Measurements from ENCODE around the gene CAMK2B.

The CAMK2B gene

DNA sequence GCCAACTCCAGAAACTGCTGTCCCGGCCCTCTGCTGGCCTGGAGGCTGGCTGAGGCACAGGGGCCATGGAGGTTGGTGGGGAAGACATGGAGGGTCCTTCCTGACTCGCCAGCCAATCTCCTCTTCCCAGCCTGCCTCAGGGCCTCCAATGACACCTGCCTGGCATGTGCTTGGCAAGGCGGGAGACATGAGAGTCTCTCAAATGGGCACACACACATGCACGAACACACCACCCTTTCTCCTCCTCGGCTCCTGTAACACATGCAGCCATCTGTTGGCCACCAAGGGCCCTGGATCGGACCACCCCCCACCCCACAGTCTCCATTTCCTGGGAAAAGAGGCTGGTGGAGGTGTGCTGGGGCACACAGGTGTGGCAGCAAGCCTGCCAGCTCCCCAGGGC lies 68.2 kb downstream of the CAMK2B start:
- no peak overlapping the region for H3K4me3 Mint-ChIP-seq
- no peaks in the 10 kb centered on the region for H3K9me3 Mint-ChIP-seq (ENCODE audit: low read depth)
- H3K4me1 Mint-ChIP-seq (ENCODE audit: low read depth) = peaks cover 31% of the 10 kb centered on the region
- H3K27me3 Mint-ChIP-seq = no peaks in the 10 kb centered on the region
- peak overlapping the region; percentile 94 for H3K27ac Mint-ChIP-seq
- no peaks in the 10 kb centered on the region for H3K36me3 Mint-ChIP-seq

DNA sequence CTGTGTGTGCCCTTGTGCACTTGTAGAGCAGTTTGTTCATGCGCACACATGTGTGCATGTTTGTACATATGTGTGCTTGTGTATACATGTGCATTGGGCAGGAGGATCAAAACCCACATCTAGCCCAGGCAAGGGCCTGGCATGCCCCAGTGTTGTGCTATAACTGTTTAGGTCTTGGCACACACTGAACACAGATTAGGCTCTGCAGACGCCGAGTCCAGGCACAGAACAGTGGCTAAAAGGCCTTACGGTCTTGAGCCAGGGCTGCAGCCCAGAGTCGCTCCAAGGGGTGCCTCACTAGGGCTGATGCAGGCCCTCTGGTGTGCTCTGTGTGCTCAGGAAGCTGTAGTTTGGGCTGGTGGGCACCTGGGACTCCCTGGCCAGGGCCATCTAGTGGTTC lies 68.9 kb downstream of the CAMK2B start:
- peaks cover 31% of the 10 kb centered on the region for H3K4me1 Mint-ChIP-seq (ENCODE audit: low read depth)
- no peaks in the 10 kb centered on the region for H3K27me3 Mint-ChIP-seq
- no peaks in the 10 kb centered on the region for H3K9me3 Mint-ChIP-seq (ENCODE audit: low read depth)
- H3K4me3 Mint-ChIP-seq = no peak overlapping the region
- no peaks in the 10 kb centered on the region for H3K36me3 Mint-ChIP-seq
- H3K27ac Mint-ChIP-seq = peak overlapping the region; percentile 94

DNA sequence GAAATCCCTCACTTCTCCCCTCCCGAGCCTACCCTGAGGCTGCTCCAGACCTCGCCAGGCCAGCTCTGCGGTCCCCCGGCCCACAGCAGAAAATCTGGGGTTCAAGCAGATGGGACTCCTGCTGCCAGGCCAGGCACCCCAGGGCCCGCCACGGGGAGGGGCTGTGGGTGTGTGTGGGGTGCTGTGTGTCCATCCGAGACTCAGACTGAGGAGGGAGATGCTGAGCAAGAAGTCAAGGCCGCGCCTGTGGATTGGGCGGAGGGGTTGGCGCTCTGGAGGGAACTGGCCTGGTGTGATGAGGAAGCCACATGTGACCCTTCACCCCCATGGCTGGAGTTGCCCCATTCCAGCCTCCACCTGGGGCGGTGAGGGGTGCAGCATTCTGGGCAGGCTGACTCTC lies 73.5 kb downstream of the CAMK2B start:
- Mint-ChIP-seq H3K27ac (no peak overlapping the region), H3K4me1 (ENCODE audit: low read depth) (no peaks in the 10 kb centered on the region), H3K4me3 (no peak overlapping the region), H3K9me3 (ENCODE audit: low read depth) (no peaks in the 10 kb centered on the region), H3K27me3 (no peaks in the 10 kb centered on the region), H3K36me3 (no peaks in the 10 kb centered on the region)

- H3K4me3 Mint-ChIP-seq = no peak overlapping the region
- H3K4me1 Mint-ChIP-seq (ENCODE audit: low read depth) = no peaks in the 10 kb centered on the region
- no peaks in the 10 kb centered on the region for H3K36me3 Mint-ChIP-seq
- no peaks in the 10 kb centered on the region for H3K27me3 Mint-ChIP-seq
- H3K27ac Mint-ChIP-seq = no peak overlapping the region
- H3K9me3 Mint-ChIP-seq (ENCODE audit: low read depth) = no peaks in the 10 kb centered on the region
Measured at GRCh38 chr7:44251269-44251668, 74.1 kb downstream of the CAMK2B start.

- H3K4me1 Mint-ChIP-seq (ENCODE audit: low read depth) = no peaks in the 10 kb centered on the region
- H3K9me3 Mint-ChIP-seq (ENCODE audit: low read depth) = no peaks in the 10 kb centered on the region
- H3K27ac Mint-ChIP-seq = no peak overlapping the region
- H3K4me3 Mint-ChIP-seq = no peak overlapping the region
- no peaks in the 10 kb centered on the region for H3K36me3 Mint-ChIP-seq
- H3K27me3 Mint-ChIP-seq = no peaks in the 10 kb centered on the region
Measured at GRCh38 chr7:44249639-44250234, 75.7 kb downstream of the CAMK2B start.

DNA sequence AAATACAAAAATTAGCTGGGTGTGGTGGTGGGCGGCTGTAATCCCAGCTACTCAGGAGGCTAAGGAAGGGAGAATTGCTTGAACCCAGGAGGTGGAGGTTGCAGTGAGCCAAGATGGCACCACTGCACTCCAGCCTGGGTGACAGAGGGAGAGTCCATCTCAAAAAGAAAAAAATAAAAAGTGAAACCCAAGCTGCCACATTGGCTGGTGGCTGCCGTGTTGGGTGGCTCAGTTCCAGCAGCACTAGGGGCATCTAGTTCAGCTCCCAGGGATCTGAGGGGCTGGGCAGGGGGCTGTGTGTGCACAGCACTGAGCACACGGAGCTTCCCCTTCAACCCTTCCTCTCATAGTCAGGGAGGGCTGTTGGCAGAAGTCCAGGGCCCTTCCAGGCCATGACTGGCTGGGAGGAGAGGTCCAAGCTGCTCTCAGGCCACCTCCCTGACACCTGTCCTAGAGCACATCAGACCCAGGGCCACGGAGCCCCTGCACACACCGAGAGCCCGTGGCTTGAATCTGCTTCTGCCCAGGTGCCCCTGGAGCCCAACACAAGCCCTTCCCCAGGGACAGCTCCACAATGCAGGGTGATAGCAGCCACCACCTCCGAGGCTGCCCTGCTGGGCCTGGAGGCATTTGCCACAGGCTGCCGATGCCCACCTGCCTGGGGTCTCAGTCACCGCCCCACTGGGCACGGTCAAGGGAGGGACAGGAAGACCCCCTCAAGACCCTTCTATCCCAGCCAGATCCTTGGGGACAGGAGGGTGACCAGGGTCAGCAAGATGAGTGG lies 77.3 kb downstream of the CAMK2B start:
- no peaks in the 10 kb centered on the region for H3K27me3 Mint-ChIP-seq
- no peaks in the 10 kb centered on the region for H3K36me3 Mint-ChIP-seq
- H3K27ac Mint-ChIP-seq = no peak overlapping the region
- no peak overlapping the region for H3K4me3 Mint-ChIP-seq
- H3K9me3 Mint-ChIP-seq (ENCODE audit: low read depth) = no peaks in the 10 kb centered on the region
- H3K4me1 Mint-ChIP-seq (ENCODE audit: low read depth) = no peaks in the 10 kb centered on the region

- Mint-ChIP-seq H3K36me3 (no peaks in the 10 kb centered on the region), H3K27ac (no peak overlapping the region), H3K4me3 (no peak overlapping the region), H3K4me1 (ENCODE audit: low read depth) (no peaks in the 10 kb centered on the region), H3K27me3 (no peaks in the 10 kb centered on the region), H3K9me3 (ENCODE audit: low read depth) (no peaks in the 10 kb centered on the region)
Measured at GRCh38 chr7:44246396-44247113, 78.8 kb downstream of the CAMK2B start.

GRCh38 chr7:44244282-44244681 lies 81.1 kb downstream of the CAMK2B start:
- Mint-ChIP-seq H3K27me3 (no peaks in the 10 kb centered on the region), H3K9me3 (ENCODE audit: low read depth) (no peaks in the 10 kb centered on the region), H3K27ac (no peak overlapping the region), H3K36me3 (no peaks in the 10 kb centered on the region), H3K4me1 (ENCODE audit: low read depth) (no peaks in the 10 kb centered on the region), H3K4me3 (no peak overlapping the region)

GRCh38 chr7:44242091-44242490 lies 83.3 kb downstream of the CAMK2B start:
- Mint-ChIP-seq H3K27ac (no peak overlapping the region), H3K36me3 (no peaks in the 10 kb centered on the region), H3K4me1 (ENCODE audit: low read depth) (no peaks in the 10 kb centered on the region), H3K9me3 (ENCODE audit: low read depth) (no peaks in the 10 kb centered on the region), H3K27me3 (no peaks in the 10 kb centered on the region), H3K4me3 (no peak overlapping the region)

GRCh38 chr7:44240983-44241510 lies 84.3 kb downstream of the CAMK2B start:
- no peak overlapping the region for H3K4me3 Mint-ChIP-seq
- no peaks in the 10 kb centered on the region for H3K36me3 Mint-ChIP-seq
- no peaks in the 10 kb centered on the region for H3K9me3 Mint-ChIP-seq (ENCODE audit: low read depth)
- H3K27ac Mint-ChIP-seq = no peak overlapping the region
- H3K27me3 Mint-ChIP-seq = no peaks in the 10 kb centered on the region
- H3K4me1 Mint-ChIP-seq (ENCODE audit: low read depth) = no peaks in the 10 kb centered on the region

GRCh38 chr7:44240376-44240775 lies 85.0 kb downstream of the CAMK2B start:
- Mint-ChIP-seq H3K4me1 (ENCODE audit: low read depth) (no peaks in the 10 kb centered on the region), H3K4me3 (no peak overlapping the region), H3K36me3 (no peaks in the 10 kb centered on the region), H3K9me3 (ENCODE audit: low read depth) (no peaks in the 10 kb centered on the region), H3K27ac (no peak overlapping the region), H3K27me3 (no peaks in the 10 kb centered on the region)

DNA sequence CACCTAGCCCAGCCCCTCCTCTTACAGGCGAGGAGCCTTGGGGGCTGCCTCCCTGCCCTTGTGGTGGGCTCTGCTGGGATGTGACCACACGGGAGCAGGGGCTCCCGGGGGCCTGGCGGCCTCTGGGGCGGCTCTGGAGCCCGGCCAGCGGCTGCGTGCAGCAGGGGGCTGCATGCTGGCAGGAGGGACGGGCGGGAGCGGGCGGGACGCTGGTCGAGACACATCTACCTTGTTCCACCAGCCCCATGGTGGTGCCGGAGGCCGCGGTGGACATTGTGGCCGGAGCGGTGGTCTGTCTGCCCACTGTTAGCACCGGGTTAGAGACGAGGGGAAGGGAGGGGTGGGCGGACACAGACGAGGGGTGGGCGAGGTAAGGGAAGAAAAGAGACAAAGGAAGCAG lies 86.0 kb downstream of the CAMK2B start:
- Mint-ChIP-seq H3K36me3 (no peaks in the 10 kb centered on the region), H3K4me3 (no peak overlapping the region), H3K27ac (no peak overlapping the region), H3K9me3 (ENCODE audit: low read depth) (no peaks in the 10 kb centered on the region), H3K27me3 (no peaks in the 10 kb centered on the region), H3K4me1 (ENCODE audit: low read depth) (no peaks in the 10 kb centered on the region)

GRCh38 chr7:44238116-44238695 lies 87.2 kb downstream of the CAMK2B start:
- Mint-ChIP-seq H3K27me3 (no peaks in the 10 kb centered on the region), H3K36me3 (no peaks in the 10 kb centered on the region), H3K4me3 (no peak overlapping the region), H3K9me3 (ENCODE audit: low read depth) (no peaks in the 10 kb centered on the region), H3K27ac (no peak overlapping the region), H3K4me1 (ENCODE audit: low read depth) (no peaks in the 10 kb centered on the region)

- Mint-ChIP-seq H3K36me3 (no peaks in the 10 kb centered on the region), H3K4me3 (no peak overlapping the region), H3K9me3 (ENCODE audit: low read depth) (no peaks in the 10 kb centered on the region), H3K27me3 (no peaks in the 10 kb centered on the region), H3K27ac (no peak overlapping the region), H3K4me1 (ENCODE audit: low read depth) (no peaks in the 10 kb centered on the region)
Measured at GRCh38 chr7:44237696-44238095, 87.7 kb downstream of the CAMK2B start.

DNA sequence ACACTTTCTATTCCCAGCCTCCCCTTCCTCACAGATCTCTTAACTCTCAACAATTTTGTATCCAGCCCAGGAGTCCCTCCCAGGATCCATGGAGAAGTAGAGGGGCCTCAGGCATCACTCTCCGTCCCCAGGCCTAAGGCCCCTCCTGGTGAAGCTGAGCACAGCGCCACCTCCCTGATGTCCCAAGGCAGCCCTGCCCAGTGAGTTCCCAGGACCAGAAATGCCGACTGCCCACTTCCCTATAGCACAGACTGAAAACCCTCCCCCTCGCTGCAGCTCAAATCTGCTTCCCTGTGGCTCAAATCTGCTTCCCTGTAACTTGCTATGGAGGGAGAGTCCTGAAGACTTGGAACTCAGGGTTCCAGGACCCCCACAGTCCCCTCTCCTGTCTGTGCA lies 89.1 kb downstream of the CAMK2B start:
- H3K4me1 Mint-ChIP-seq (ENCODE audit: low read depth) = no peaks in the 10 kb centered on the region
- H3K9me3 Mint-ChIP-seq (ENCODE audit: low read depth) = no peaks in the 10 kb centered on the region
- H3K4me3 Mint-ChIP-seq = no peak overlapping the region
- H3K36me3 Mint-ChIP-seq = no peaks in the 10 kb centered on the region
- H3K27ac Mint-ChIP-seq = no peak overlapping the region
- H3K27me3 Mint-ChIP-seq = no peaks in the 10 kb centered on the region

Data from activated naive CD8-positive, alpha-beta T cell (primary cell).